MM.1S (cell line): ENCODE data around the gene GRHPR.
"Not testable (repeated sequence)": the region's sequence is repeated elsewhere in the genome, so short reads cannot be mapped to it uniquely, and the experiment has no call there.

ENCODE experiments used
- CTCF ChIP-seq: fragments of 300-600 bp; sonication (generic); IDR thresholded peaks from 2 replicates; pipeline ENCODE4 v1.5.1; 2016; ENCODE audit warnings: antibody characterized with exemption, low read length, mixed read lengths
- EZH2 ChIP-seq: fragments of 300-600 bp; sonication (generic); optimal IDR thresholded peaks from 2 replicates; pipeline ENCODE3; 2017; ENCODE audit warnings: low read depth, mild to moderate bottlenecking, antibody characterized with exemption, low read length, mixed read lengths
- EZH2phosphoT487 ChIP-seq: fragments of 300-600 bp; sonication (generic); IDR thresholded peaks from 2 replicates; pipeline ENCODE4 v1.6.1; 2018; ENCODE audit warnings: antibody characterized with exemption, low read length

GRCh38 chr9:37473982-37474381, 51.5 kb downstream of the GRHPR start:
- TF ChIP-seq CTCF, EZH2, EZH2phosphoT487: not testable (repeated sequence)
